Stimulated activated CD4-positive, alpha-beta T cell treated with anti-CD3 and anti-CD28 coated beads, Interleukin-4, amount 100 ng/mL, for 24 hours (primary cell): ENCODE measurements around the gene TKFC.
A peak's percentile ranks its signal among the peaks of the same experiment; 100 is the strongest.

ENCODE experiments used
- DNase-seq: peaks from one replicate; pipeline ENCODE4 v3.0.0-alpha.2; 2020

Gene TKFC

GRCh38 chr11:61332797-61333549 is at the start of gene TKFC, which contains the start of gene DDB1:
TSS of gene TKFC (plus strand) at chr11:61333228. CDS start at chr11:61334729, 1,501 bp downstream.
TSS of gene DDB1 (minus strand) at chr11:61333105. CDS start at chr11:61332968, 137 bp downstream.
- peak; percentile 96 for DNase-seq

GRCh38 chr11:61283613-61284012 is 49.4 kb upstream of the TKFC start:
- DNase-seq = no peak

DNA sequence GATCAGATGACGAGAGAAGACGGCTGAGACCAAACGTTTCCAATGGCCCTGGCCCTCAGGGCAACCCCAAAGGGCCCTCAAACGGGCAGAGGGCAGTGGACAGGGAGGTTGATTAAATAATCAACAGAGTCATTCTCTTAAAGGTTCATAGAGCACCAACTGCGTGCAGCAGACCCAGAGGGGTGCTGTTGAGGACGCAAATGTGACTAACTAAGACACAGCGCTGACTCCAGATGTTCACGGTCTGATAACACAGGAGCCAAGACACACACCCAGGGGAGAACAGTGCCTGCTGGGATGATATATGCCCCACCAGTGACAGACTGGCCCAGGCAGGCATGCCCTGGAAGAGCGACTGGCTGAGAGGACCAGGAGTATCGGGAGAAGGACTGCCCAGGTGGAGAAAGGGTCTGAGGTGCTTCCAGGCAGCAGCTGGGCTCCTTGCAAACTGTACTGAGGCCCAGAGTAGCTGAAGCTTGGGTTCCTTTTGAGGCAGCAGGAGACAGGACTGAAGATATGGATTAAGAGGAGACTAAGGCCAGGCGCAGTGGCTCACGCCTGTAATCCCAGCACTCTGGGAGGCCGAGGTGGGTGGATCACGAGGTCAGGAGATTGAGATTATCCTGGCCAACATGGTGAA is 45.6 kb upstream of the TKFC start:
- no peak for DNase-seq

DNA sequence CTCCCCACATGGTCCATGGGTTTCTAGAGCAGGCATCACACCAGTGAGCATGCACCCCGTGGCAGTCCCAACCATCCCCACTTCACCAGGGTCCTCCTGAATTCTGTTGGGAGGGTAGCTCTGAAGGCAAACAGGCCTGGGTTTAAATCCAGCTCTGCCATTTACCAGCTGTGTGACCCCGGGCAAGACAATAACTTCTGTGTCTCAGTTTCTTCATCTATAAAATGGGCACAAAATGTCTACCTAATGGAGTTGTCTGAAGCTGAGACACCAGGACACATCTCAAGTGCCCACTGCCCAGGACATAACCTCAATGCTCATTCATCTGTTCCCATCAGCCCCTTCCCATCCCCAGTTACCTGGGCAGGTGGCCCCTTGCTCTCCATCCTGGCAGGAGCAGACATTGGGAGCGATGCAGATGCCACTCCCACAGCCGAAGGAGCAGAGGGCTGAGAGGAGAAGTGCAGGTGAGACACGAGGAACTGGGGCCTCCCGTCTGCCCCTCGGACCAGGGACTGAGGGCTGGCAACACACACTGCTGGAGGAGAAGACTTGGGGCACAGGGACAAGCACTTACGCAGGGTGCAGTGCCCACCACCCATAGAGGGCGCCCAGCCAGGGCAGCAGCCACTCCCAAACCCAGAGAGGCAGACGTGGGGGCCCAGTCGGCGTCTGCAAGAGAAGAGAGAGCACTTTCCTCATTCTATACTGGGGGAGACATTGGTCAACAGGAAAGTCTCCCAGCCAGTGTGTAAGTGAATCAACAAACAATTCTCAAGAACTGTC is 41.9 kb upstream of the TKFC start:
- DNase-seq = no peak

DNA sequence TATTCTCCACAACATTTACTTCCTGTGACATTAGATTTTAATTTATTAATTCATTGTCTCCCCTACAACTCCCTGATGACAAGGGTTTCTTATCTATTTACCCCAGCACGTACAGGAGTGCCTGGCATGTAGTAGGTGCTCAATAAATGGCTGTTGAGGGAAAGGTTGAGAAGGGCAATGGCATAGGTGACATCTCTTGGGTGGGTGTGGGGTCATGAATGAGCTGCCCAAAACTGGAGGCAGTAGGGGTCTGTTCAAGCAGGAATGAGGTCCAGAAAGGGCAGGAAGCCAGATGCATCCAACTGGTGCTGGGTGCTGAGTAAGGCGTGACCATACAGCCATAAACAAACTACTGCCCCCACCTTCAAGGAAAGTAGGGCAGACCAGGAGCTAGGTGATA is 40.7 kb upstream of the TKFC start:
- DNase-seq = no peak

GRCh38 chr11:61293867-61294716 is 38.9 kb upstream of the TKFC start:
- DNase-seq = peak; percentile 44

DNA sequence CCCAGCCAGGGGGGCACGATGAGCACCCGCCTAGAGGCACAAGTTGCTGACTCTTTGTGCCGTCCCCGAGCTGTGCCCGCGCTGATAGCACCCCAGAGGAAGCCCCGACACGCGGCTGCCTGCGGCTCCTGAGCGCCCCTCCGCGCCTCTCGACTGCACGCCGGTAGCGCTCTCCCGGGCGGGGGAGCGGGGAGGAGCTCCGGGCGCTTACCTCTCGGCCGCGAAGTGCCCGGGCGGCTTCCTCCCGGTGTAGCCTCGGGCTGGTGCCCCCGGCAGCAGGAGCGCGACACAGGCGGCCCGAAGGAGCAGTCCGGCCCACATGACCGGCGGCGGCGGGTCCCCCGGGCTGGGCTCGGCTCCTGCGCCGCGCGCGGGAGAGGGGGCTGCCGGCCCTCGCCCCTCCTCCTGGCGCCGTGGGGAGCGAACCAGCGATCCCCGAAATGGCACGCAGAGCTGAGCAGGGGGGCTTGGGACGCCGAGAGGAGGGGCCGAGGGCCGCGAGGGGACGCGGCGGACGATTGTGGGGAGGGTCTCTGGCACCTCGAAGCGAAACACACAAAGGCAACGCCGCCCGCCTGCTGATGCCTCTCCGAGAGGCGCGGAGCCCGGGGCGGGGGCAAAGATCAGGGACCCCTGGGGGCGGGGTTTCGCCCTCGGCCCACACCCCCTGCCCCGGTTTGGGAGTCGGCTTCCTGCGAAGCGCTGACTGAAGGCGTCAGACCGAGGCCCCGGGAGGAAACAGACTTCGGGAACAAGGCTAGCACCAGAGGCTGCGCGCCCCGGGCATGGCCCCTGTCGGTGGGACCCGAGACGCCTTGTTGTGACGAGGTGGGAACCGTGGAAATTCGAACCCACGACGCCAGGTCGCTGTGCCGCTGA is 38.1 kb upstream of the TKFC start, which contains the start of gene VWCE:
Gene VWCE (minus strand): TSS at position 600 of the 879 bp plus-strand sequence. CDS start 279 bp downstream, at position 321.
- DNase-seq = peak; percentile 70

- DNase-seq = no peak
Measured at GRCh38 chr11:61295596-61295926, 37.5 kb upstream of the TKFC start.

DNA sequence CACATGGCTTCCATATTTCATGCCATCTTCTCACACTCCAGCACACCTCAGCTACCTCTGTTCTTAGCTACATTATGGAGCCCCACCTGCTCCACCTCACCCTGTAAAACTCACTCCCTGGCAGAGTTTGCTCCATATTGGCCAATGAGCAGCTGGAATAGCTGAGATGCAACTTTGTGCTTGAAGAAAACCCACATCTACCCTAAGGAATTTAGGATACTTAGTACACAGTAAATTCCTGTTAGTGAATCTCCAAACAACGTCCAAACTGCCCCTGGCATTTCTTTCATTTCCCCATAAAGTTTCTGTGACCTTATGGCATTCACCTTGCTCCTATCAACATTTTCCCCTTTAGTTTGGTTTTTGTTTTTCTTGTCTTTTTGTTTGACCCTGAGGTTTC is 35.7 kb upstream of the TKFC start:
- DNase-seq = no peak

- DNase-seq = no peak
Measured at GRCh38 chr11:61297746-61298145, 35.3 kb upstream of the TKFC start.

- DNase-seq = no peak
Measured at GRCh38 chr11:61298663-61299244, 34.3 kb upstream of the TKFC start.

GRCh38 chr11:61302550-61302949 is 30.5 kb upstream of the TKFC start:
- DNase-seq = no peak

GRCh38 chr11:61303725-61304124 is 29.3 kb upstream of the TKFC start:
- DNase-seq = no peak

DNA sequence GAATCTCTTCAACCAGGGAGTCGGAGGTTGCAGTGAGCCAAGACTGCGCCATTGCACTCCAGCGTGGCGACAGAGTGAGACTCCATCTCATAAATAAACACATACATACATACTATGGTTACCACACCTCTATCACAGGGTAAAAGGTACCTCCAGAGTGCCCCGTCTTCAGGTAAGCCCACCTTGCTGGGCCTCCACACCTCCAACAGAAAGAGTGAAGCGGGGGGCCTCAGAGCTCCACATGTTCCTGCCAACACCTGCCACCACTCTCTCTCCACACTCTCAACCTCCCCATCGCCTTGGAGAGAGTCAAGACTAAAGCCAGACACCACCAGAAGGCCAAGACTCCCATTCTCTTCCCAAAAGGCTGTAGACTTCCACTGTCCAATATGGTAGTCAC is 27.6 kb upstream of the TKFC start:
- DNase-seq = no peak

GRCh38 chr11:61306221-61306620 is 26.8 kb upstream of the TKFC start:
- DNase-seq = no peak

GRCh38 chr11:61307354-61307753 is 25.7 kb upstream of the TKFC start:
- no peak for DNase-seq

- no peak for DNase-seq
Measured at GRCh38 chr11:61309141-61309540, 23.9 kb upstream of the TKFC start.

GRCh38 chr11:61309739-61310138 is 23.3 kb upstream of the TKFC start:
- no peak for DNase-seq

DNA sequence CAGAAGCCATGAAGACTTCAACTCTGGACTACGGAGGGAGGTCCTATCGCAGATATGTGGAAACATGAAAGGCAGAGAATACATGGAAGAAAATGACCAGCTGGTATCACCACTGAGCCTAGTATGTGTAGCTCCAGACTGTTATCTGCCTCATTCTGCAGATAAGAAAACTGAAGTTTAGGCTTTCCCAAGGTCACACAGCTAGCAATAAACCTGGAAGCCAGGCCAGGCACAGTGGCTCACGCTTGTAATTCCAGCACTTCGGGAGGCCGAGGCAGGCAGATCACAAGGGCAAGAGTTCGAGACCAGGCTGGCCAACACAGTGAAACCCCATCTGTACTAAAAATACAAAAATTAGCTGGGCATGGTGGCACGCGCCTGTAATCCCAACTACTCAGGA is 22.3 kb upstream of the TKFC start:
- no peak for DNase-seq

DNA sequence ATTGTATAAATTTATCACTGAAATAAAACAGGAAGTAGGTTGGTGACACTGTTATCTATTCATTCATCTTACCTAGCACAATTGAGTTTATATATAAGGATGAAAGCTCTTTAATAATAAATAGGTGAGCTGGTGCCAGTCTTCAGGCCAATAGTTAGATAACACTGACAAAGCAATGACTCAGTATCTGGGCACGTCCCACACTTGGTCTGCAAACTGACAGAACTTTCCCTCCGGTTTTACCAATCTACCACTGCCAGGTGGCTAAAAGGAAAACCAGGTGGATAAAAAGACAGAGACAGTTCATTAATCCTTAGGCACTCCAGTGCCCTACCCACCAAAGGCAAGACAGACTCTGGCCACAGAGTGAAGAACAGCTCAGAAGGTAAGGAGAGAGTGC is 17.8 kb upstream of the TKFC start:
- no peak for DNase-seq
